Peyer's patch (tissue), 4 donors: ENCODE results near the gene SLC25A48.

Experiments
- CTCF ChIP-seq, 6 experiments: fragments of 450-650 bp in 4 of 6; fragments of 200-600 bp in 2 of 6; sonication (generic) in 1 of 6; IDR thresholded peaks; one replicate each; pipeline ENCODE4 v1.5.1; 2017 to 2019; ENCODE audit warnings: antibody characterized with exemption in 6 of 6, mild to moderate bottlenecking in 3 of 6, moderate library complexity in 1 of 6
- POLR2A ChIP-seq, 2 donors: fragments of 450-650 bp; IDR thresholded peaks; one replicate each; pipeline ENCODE4 v1.5.1; 2017; ENCODE audit warnings: antibody characterized with exemption in 2 of 2, mild to moderate bottlenecking in 2 of 2, moderate library complexity in 2 of 2

- TF ChIP-seq POLR2A (IDR thresholded peaks at IDR 0.05) (no peak), CTCF (IDR thresholded peaks at IDR 0.05) (peak in 1 of 6 experiments; percentile 7)
Measured at GRCh38 chr5:135880278-135880677, 45.8 kb downstream of the SLC25A48 start.
